ENCODE data around the gene TBC1D19. TPM values are rescaled to one million over a fixed set of nuclear protein-coding genes. Genes with fewer than 3 reads are reported as not detected.

The TBC1D19 gene
- total and polyA plus RNA-seq, 4 donors, result 2.1 to 41.6 (median 8.3) TPM

GRCh38 chr4:26762650-26763049 lies 178.8 kb downstream of the TBC1D19 start:
- no peak for TF ChIP-seq CTCF (IDR thresholded peaks at IDR 0.05; ENCODE audit: control extremely low read depth, extremely low read depth)
- H3K4me1 ChIP-seq (ENCODE audit: control insufficient read depth in 5 of 5, insufficient read depth in 5 of 5, low read length in 5 of 5), result no peaks in the 10 kb centered on the region
- 80 to 87% methylated on average over 2 of the region's 2 CpGs for WGBS, 2 donors
- DNase-seq (no peak), ATAC-seq (ENCODE audit: insufficient read depth, low FRiP score) (no peak)
- H3K27ac ChIP-seq (ENCODE audit: low read depth in 1 of 2, low read length in 1 of 2), result no peak overlapping the region
- H3K9ac ChIP-seq (ENCODE audit: insufficient read depth in 1 of 2, low read length in 2 of 2), result no peak overlapping the region
- no peaks in the 10 kb centered on the region for H3K9me3 ChIP-seq (ENCODE audit: control insufficient read depth in 4 of 4, insufficient read depth in 3 of 4, low read length in 3 of 4)
- H3K4me3 ChIP-seq, result no peak overlapping the region
- H3K27me3 ChIP-seq (ENCODE audit: control insufficient read depth in 3 of 3, insufficient read depth in 3 of 3, low read length in 2 of 3), result no peaks in the 10 kb centered on the region
- H3K36me3 ChIP-seq (ENCODE audit: control insufficient read depth in 4 of 4, insufficient read depth in 4 of 4, low read length in 4 of 4), result peaks cover 4 to 11% (median 7%) of the 10 kb centered on the region in 4 donors

GRCh38 chr4:26763063-26763462 lies 179.2 kb downstream of the TBC1D19 start:
- 54 to 68% methylated on average over 2 of the region's 2 CpGs for WGBS, 2 donors
- H3K4me1 ChIP-seq (ENCODE audit: control insufficient read depth in 5 of 5, insufficient read depth in 5 of 5, low read length in 5 of 5), result no peaks in the 10 kb centered on the region
- peak in 2 of 3 donors; percentile 22 to 46 for DNase-seq
- no peak for ATAC-seq (ENCODE audit: insufficient read depth, low FRiP score)
- H3K4me3 ChIP-seq, result no peak overlapping the region
- H3K9ac ChIP-seq (ENCODE audit: insufficient read depth in 1 of 2, low read length in 2 of 2), result no peak overlapping the region
- H3K36me3 ChIP-seq (ENCODE audit: control insufficient read depth in 4 of 4, insufficient read depth in 4 of 4, low read length in 4 of 4), result peaks cover 4 to 11% (median 7%) of the 10 kb centered on the region in 4 donors
- no peak overlapping the region for H3K27ac ChIP-seq (ENCODE audit: low read depth in 1 of 2, low read length in 1 of 2)
- H3K9me3 ChIP-seq (ENCODE audit: control insufficient read depth in 4 of 4, insufficient read depth in 3 of 4, low read length in 3 of 4), result no peaks in the 10 kb centered on the region
- no peak for TF ChIP-seq CTCF (IDR thresholded peaks at IDR 0.05; ENCODE audit: control extremely low read depth, extremely low read depth)
- H3K27me3 ChIP-seq (ENCODE audit: control insufficient read depth in 3 of 3, insufficient read depth in 3 of 3, low read length in 2 of 3), result no peaks in the 10 kb centered on the region

GRCh38 chr4:26763648-26764047 lies 179.8 kb downstream of the TBC1D19 start:
- H3K36me3 ChIP-seq (ENCODE audit: control insufficient read depth in 4 of 4, insufficient read depth in 4 of 4, low read length in 4 of 4), result peaks cover 2 to 8% (median 5%) of the 10 kb centered on the region in 4 donors
- no peak for ATAC-seq (ENCODE audit: insufficient read depth, low FRiP score)
- no peaks in the 10 kb centered on the region for H3K27me3 ChIP-seq (ENCODE audit: control insufficient read depth in 3 of 3, insufficient read depth in 3 of 3, low read length in 2 of 3)
- no peak overlapping the region for H3K9ac ChIP-seq (ENCODE audit: insufficient read depth in 1 of 2, low read length in 2 of 2)
- WGBS, 2 donors, result 51 to 75% methylated on average over 3 of the region's 3 CpGs
- no peak for TF ChIP-seq CTCF (IDR thresholded peaks at IDR 0.05; ENCODE audit: control extremely low read depth, extremely low read depth)
- no peak overlapping the region for H3K27ac ChIP-seq (ENCODE audit: low read depth in 1 of 2, low read length in 1 of 2)
- no peaks in the 10 kb centered on the region for H3K9me3 ChIP-seq (ENCODE audit: control insufficient read depth in 4 of 4, insufficient read depth in 3 of 4, low read length in 3 of 4)
- H3K4me1 ChIP-seq (ENCODE audit: control insufficient read depth in 5 of 5, insufficient read depth in 5 of 5, low read length in 5 of 5), result no peaks in the 10 kb centered on the region
- DNase-seq, result no peak
- no peak overlapping the region for H3K4me3 ChIP-seq

- Histone ChIP-seq H3K9me3 (ENCODE audit: control insufficient read depth in 4 of 4, insufficient read depth in 3 of 4, low read length in 3 of 4) (no peaks in the 10 kb centered on the region), H3K4me1 (ENCODE audit: control insufficient read depth in 5 of 5, insufficient read depth in 5 of 5, low read length in 5 of 5) (no peaks in the 10 kb centered on the region), H3K36me3 (ENCODE audit: control insufficient read depth in 4 of 4, insufficient read depth in 4 of 4, low read length in 4 of 4) (peaks cover 2 to 8% (median 5%) of the 10 kb centered on the region in 4 donors), H3K27ac (ENCODE audit: low read depth in 1 of 2, low read length in 1 of 2) (no peak overlapping the region), H3K9ac (ENCODE audit: insufficient read depth in 1 of 2, low read length in 2 of 2) (no peak overlapping the region), H3K27me3 (ENCODE audit: control insufficient read depth in 3 of 3, insufficient read depth in 3 of 3, low read length in 2 of 3) (no peaks in the 10 kb centered on the region), H3K4me3 (no peak overlapping the region)
- 100% methylated on average over 1 of the region's 1 CpG for WGBS, 2 donors
- no peak for TF ChIP-seq CTCF (IDR thresholded peaks at IDR 0.05; ENCODE audit: control extremely low read depth, extremely low read depth)
- no peak for ATAC-seq (ENCODE audit: insufficient read depth, low FRiP score)
- DNase-seq, result no peak
These were observed 180.3 kb downstream of the TBC1D19 start for GRCh38 chr4:26764231-26764630.
